Fibroblast of skin of right biceps (primary cell): ENCODE measurements around the gene RAB3D.

Experiments used
- DNase-seq: peaks from one replicate; pipeline ENCODE4 v3.0.0-alpha.2; 2013

Gene RAB3D

DNA sequence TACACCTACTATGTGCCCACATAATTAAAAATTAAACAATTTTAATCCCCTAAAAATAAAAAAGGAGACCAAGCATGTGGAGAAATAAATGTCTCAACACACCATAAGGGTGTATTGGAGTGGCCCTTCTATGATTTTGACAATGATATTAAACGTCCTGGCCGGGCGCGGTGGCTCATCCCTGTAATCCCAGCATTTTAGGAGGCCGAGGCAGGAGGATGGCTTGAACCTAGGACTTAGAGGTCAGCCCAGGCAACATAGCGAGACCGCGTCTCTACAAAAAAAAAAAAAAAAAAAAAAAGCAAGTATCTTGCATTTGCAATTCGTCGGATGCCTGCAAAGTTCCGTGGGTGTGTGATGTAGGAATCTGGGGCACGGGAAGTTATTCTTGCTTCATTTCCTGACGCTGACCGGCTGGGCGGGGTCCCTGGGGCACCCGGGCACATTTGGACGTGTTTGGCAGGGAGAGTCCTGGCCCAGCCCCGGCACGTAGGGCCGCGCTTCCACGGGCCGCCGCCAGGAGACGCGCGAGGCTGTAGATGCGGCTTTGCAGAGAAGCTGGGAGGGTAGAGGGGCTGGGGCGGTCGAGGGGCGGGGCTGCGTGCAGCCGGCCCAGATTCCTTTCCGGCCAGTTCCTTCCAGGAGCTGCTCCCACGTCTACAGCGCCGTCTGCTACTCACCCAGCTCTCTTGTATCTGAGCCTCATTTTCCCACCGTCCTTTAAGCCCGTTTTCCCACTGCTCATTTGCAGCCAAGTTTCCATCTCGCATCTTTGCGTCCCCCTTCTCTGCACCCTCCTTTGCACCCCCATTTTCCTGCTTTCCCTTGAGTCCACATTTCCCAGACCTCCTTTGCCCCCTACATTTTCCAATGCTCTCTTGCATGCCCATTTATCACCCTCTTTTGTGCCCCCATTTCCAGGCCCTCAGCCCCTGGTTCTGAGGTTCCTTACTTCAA, 45.7 kb downstream of the RAB3D start:
- DNase-seq = peak; percentile 90

DNA sequence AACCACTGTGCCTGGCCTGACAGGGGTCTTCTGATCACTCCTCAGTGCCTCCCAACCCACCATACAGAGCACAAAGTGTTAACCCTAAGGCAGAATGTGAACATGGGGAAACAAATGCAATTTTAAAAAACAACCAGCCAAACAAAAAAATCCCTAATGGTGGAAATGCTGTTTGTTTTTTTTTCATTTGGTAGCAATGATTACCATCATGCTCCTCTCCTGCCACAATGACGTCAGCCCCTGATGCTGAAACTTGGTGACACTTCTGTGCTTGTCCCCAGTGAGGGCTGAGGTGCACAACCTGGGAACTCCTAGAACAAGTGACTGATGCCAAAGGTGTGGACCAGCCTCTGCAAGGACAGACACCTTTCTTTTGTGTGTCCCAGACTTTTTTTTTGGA, 47.5 kb downstream of the RAB3D start:
- no peak for DNase-seq

DNA sequence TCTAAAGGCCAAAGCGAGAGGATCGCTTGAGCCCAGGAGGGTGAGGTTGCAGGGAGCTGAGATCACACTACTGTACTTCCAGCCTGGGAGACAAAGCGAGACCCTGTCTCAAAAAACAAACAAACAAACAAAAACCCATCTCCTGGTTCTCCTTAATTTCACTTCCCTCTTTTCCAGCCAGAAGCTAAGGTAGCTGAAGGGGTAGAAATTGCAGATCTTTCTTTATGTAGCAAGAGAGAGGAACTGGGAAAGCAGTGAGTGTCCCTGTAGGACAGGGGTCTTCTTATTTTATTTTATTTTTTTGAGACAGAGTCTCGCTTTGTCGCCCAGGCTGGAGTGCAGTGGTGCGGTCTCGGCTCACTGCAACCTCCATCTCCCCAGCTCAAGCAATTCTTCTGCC, 48.0 kb downstream of the RAB3D start:
- no peak for DNase-seq

DNA sequence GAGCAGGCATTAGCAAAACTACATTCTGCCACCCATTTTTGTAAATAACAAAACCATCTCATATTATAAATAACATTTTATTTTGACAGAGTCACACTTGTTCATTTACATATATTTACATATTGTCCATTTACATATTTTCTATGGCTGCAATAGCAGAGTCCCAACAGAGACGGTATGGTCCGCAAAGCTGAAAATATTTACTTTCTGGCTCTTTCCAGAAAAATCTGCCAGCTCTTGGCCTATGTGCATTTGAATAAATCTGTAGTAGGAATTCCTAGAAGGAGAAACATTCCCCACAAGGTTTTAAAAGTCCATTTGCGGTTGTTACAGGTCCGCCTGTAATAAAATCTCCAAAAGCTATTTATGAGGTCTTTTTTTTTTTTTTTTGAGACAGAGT, 49.2 kb downstream of the RAB3D start:
- DNase-seq = no peak

DNA sequence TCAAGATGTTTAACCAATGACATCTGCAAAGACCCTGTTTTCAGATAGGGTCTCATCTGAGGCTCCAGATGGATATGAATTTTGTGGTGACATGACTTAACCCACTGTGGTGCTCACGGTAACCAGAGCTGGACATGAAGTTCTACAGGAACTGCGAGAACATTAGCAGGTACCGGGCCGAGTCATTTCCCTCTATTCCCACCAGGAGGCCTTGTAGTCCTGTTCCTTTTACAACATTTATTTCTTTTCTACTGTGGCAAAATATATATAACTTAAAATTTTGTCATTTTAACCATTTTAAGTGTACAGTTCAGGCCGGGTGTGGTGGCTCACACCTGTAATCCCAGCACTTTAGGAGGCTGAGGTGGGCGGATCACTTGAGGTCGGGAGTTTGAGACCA, 51.1 kb downstream of the RAB3D start:
- no peak for DNase-seq

DNA sequence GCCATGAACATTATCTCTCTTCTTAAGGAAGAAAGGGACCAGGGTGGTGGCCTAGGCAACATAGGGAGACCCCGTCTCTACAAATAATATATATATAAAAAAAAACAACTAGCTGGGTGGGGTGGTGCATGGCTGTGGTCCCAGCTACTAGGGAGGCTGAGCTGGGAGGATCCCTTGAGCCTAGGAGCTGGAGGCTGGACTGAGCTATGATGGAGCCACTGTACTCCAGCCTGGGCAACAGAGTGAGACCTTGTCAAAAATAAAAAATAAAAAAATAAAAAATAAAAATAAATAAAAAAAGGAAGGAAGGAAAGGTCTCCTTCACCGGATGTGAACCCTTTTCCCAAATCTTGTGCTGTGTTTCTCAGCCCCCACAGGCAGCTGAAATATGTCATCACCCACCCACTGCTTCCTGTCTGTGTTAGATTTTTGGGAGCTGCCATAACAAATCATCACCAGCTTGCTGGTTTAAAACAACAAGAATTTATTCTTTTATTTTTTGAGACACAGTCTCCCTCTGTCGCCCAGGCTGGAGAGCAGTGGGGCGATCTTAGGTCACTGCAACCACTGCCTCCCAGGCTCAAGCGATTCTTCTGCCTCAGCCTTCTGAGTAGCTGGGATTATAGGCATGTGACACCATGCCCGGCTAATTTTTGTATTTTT, 53.0 kb downstream of the RAB3D start:
- peak; percentile 60 for DNase-seq

DNA sequence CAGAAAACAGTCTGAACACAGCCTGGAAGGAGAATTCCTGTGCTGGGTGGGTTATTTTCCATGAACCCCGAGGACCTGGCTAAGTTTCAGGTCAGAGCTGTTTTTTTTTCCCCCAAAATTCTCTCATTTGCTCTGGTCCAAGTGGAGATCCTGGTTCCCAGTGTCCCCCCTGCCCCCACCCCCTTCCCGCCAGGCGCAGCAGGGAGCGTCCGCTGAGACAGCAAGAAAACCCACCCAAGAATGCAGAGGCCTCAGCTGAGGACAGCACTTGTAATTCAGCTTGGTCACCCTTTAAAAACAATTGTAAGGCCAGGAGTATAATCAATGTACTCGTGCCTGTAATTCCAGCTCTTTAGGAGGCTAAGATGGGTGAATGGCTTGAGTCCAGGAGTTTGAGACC, 54.9 kb downstream of the RAB3D start:
- DNase-seq = no peak

DNA sequence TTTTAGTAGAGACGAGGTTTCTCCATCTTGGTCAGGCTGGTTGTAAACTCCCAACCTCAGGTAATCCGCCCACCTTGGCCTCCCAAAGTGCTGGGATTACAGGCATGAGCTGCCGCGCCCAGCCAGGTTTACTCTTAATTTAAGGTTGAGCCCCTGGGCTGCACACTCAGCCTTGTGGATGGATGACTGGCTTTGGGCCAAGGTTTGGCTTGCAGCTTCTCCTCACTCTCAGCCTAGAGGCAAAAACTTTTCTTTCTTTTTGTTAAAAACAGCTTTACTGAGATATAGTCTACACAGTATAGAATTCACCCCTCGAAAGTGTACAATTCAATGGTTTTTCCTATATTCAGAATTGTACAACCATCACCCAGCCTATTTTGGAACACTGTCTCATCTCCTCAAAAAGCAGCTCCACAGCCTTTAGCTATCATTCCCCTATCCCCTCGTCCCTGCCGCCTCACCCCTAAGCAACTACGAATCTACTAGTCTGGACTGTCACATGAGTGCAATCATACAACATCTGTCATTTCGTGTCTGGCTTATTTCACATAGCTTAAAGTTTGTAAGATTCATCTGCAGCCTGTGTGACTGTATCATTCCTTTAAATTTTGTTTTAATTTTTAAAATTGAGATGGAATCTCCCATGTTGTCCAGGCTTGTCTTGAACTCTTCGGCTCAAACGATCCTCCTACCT, 58.0 kb downstream of the RAB3D start:
- DNase-seq = no peak

DNA sequence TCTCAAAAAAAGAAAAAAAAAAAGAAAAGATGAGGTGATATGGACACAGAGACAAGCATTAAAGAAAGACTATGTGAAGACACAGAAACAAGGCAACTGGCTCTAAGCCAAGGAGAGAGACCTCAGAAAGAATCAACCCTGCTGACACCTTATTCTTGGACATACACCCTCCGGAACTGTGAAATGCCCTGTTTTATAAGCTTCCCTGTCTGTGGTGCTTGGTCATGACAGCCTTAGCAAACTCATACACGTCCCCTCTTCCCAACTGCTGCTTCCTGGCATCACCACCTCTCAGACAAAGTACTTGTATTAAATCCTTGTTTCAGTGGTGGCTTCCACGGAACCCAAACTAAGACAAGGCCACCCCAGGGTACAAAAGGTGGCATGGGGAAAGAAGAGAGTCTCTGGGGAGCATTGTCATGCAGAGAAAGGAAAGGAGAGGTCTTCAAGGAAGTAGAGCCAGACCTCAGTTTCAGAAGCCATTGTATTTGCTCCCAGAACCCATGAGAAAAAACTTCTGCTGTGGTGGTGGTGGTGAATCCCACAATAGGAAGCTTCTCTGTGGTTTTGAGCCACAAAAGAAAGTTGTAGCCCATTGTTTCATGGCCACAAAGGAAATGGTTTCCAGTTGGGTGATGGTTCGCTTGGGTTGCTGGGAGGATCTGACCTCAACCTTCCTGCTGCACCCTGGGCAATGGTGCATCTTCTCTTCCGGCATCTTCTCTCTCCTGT, 59.8 kb downstream of the RAB3D start:
- no peak for DNase-seq

DNA sequence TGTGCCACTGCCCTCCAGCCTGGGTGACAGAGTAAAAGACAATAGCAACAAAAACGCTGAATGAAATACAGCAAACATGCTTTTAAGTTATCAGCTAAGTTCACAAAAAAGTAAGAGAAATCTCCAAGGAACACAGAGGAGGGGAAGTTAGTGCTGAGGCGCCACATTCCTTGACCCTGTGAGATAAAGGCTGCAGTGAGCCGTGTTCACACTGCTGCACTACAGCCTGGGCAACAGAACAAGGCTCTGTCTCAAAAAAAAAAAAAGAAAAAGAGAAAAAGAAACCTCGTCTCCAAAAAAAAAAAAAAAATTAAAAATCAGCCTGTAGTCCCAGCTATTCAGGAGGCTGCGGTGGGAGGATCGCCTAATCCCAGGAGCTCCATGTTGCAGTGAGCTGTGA, 60.8 kb downstream of the RAB3D start:
- no peak for DNase-seq

DNA sequence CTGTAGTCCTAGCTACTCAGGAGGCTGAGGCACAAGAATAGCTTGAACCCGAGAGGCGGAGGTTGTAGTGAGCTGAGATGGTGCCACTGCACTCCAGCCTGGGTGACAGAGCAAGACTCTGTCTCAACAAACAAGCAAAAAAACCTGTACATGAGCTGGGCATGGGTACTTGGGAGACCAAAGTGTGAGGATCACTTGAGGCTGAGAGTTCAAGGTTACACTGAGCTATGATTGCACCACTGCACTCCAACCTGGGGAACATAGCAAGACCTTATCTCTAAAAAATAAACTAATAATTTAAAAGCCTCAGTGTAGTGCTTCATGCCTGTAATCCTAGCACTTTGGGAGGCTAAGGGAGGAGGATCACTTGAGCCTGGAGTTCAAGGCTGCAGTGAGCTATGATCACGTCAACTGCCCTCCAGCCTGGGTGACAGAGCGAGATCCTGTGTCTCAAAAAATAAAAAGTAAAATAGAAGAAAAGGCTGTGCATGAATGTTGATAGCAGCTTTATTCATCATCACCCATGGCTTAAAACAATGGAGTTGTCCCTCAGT, 64.8 kb downstream of the RAB3D start:
- no peak for DNase-seq

DNA sequence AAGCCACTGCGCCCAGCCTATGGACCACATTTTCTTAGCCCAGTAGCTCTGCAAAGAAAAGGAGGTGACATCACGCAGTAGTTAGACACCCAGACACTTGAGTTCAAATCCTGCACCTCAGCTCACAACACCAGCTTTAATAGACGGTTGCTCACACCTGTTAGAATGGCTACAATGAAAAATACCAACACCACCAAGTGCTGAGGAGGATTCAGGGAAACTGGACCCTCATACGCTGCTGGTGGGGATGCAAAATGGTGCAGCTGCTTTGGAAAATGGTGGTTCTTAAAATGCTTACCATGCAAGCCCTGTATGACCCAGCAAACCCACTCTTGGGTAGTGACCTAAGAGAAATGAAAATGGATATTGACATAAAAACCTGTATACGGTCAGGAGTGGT, 65.5 kb downstream of the RAB3D start:
- DNase-seq = no peak

DNA sequence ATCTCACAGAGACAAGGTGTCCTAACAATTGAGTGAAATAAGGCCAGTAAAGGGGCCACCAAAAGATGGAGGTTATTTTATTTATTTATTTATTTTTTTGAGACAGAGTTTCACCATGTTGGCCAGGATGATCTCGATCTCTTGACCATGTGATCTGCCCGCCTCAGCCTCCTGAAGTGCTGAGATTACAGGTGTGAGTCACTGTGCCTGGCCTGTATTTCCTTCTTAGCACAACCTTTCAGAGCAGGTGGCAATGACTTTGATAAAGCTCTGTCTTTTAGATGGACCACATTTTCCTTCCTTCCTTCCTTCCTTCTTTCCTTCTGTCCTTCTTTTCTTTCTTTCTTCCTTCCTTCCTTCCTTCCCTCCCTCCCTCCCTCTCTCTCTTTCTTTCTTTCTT, 66.2 kb downstream of the RAB3D start:
- DNase-seq = no peak
